Fibroblast of pulmonary artery (primary cell): ENCODE results near the gene TRIM69.

ENCODE experiments used
- DNase-seq: peaks from one replicate; pipeline ENCODE4 v3.0.0-alpha.2; 2010; ENCODE audit warnings: low read depth
- H3K4me3 ChIP-seq: replicated peaks from 2 replicates; pipeline ENCODE4 v1.5.1; 2011; ENCODE audit warnings: low read depth, mild to moderate bottlenecking, control low read depth, low read length, moderate library complexity
- TF ChIP-seq, protein P1 (sequence below): IDR thresholded peaks from 2 replicates; pipeline ENCODE4 v1.5.1; 2011; ENCODE audit warnings: mild to moderate bottlenecking, control low read depth, low read length, inconsistent platforms; ENCODE audit errors: missing control alignments

Gene TRIM69

DNA sequence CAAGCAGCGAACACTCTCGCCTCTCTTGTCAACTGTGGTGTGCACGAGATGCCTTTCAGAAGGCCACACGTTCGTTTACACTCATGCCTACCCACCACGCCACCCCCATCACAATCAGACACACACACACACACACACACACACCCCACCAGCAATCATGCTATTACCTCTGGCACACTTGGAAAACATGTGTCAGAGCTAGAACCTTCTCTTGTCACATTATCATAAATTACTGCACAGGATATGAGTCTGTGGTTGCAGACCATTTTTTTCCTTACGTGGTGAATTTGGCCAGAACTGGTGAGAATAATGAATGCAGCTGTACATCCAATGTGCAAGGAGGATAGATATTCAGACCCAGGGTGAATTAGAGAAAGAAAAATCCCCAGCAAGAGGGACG is 52.4 kb downstream of the TRIM69 start:
- DNase-seq, result no peak
- no peak overlapping the region for H3K4me3 ChIP-seq
- TF ChIP-seq, protein P1, sequence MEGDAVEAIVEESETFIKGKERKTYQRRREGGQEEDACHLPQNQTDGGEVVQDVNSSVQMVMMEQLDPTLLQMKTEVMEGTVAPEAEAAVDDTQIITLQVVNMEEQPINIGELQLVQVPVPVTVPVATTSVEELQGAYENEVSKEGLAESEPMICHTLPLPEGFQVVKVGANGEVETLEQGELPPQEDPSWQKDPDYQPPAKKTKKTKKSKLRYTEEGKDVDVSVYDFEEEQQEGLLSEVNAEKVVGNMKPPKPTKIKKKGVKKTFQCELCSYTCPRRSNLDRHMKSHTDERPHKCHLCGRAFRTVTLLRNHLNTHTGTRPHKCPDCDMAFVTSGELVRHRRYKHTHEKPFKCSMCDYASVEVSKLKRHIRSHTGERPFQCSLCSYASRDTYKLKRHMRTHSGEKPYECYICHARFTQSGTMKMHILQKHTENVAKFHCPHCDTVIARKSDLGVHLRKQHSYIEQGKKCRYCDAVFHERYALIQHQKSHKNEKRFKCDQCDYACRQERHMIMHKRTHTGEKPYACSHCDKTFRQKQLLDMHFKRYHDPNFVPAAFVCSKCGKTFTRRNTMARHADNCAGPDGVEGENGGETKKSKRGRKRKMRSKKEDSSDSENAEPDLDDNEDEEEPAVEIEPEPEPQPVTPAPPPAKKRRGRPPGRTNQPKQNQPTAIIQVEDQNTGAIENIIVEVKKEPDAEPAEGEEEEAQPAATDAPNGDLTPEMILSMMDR, result no peak

DNA sequence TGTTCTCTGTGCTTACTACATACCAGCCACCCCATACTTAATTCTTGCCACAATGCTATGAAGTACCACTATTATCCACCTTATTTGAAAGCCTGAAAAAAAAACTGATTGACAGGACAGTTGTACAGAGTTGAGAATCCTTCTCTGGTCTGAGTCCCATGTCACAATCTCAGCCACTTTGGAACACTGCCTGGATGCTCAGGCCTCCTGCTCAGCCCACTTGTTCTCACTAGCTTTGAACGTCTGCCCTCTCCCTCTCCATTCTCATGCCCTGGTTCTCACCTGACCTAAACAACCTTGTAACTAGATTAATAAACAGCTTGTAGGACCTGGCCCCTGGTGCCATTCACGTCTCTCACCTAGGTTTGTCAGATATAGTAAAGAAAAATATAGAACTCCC is 53.9 kb downstream of the TRIM69 start:
- no peak for DNase-seq
- TF ChIP-seq, protein P1, result no peak
- no peak overlapping the region for H3K4me3 ChIP-seq

DNA sequence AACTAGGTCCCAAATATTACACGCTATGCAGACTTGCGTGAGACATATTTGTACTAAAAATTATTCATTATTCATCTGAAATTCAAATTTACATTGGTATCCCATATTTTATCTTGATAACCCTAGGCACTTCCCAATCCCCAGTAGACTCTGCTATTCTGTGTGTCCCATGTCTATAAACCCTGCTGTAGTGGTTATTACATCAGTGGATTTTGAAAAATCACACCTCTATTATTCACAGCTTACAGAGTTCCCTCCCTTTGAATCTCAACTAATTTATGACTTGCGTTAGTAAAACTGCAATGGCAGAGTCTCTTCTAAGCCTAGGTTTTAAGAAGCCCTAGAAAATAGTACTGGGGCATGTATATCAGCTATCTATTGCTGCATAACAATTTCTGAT is 54.3 kb downstream of the TRIM69 start:
- H3K4me3 ChIP-seq, result no peak overlapping the region
- no peak for DNase-seq
- TF ChIP-seq, protein P1, result no peak

DNA sequence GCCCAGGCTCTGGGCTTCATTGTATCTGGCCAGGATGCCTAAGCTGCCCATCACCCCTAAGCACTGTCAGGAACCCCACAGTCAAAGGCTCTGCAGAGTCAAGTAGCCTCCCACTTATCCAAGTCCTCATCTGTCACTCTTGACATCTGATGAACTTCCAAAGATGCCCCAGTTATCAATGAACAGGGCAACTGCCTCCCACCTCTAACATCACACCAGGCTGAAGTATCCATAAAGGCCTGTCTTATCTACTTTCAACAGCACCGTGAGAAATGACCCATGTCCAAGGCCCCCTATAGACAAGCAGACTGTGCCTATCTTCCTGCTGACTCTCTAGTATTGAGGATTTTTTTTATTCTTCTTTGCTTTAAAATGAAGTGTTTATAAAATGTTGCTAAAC is 56.4 kb downstream of the TRIM69 start:
- H3K4me3 ChIP-seq, result no peak overlapping the region
- TF ChIP-seq, protein P1, result no peak
- DNase-seq, result no peak

DNA sequence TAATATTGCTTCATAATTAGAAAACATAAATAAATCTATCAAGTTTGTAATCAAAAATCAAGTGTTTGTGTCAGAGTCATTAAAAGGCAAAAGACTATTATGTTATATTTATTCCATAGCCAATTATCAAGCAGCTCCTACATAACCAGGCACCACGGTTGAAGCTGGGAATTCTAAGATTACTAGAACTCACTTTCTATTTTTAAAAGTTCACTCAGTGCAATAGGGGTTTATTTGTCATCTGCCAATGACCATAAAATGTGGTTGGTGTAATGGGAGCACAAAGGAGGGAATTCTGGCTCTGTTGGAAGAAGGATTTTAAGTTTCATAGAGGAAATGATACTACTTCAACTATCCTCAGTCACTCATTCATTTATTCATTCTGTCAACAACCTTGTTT is 57.7 kb downstream of the TRIM69 start:
- H3K4me3 ChIP-seq, result no peak overlapping the region
- no peak for DNase-seq
- TF ChIP-seq, protein P1, result no peak

DNA sequence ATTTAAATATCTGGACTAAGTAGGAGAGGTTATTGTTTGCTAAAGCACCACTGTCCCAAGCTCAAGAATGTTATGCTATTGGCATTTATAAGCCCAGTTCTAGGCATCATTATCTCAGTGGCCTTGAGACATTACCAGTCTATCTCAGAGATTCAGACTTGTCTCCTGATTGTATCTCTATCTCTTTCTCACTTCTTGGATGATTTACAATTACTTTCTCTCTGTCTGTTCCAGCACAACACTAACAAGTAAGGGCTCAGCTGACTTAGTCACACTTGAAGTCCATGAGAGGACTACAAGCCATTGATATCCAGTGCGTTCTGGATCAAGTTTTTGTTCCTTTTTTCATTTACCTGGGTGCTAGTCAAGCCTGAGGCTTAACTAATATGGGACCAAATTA is 60.2 kb downstream of the TRIM69 start:
- no peak overlapping the region for H3K4me3 ChIP-seq
- DNase-seq, result no peak
- TF ChIP-seq, protein P1, result no peak

DNA sequence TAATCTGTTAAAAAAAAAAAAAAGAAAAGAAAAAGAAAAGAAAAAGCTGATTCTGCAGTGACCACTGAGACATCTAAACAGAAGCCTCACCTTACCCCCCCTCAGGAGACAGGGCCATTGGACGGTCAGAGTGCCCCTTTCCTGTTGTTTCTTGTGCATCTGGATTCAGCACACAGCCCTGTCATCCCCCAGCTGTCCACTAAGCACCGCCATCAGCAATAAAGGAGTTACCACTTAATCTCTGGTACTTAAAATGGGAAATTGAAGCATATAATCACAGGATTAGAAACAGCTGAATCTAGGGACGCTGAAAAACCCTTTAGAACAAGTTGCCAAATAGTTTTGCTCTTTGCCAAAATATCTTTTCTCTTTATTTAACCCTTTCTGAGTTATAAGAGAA is 62.5 kb downstream of the TRIM69 start:
- no peak for DNase-seq
- TF ChIP-seq, protein P1, result peak; percentile 46

More for the DNA sequence above, 62.5 kb downstream of the TRIM69 start:
- no peak overlapping the region for H3K4me3 ChIP-seq
